HG02623 (cell line): ENCODE results near the gene GABRB3.

Source experiments
- ATAC-seq: cut with Tn5 transposase; IDR thresholded peaks from one replicate; pipeline ENCODE4 v1.9.1; 2021; ENCODE audit warnings: moderate library complexity; ENCODE audit not compliant: unreplicated experiment

Gene GABRB3

GRCh38 chr15:26564361-26564760 lies 208.5 kb downstream of the GABRB3 start:
- no peak for ATAC-seq

GRCh38 chr15:26562336-26562735 lies 210.5 kb downstream of the GABRB3 start:
- no peak for ATAC-seq

GRCh38 chr15:26561896-26562295 lies 211.0 kb downstream of the GABRB3 start:
- ATAC-seq = no peak

GRCh38 chr15:26561130-26561529 lies 211.7 kb downstream of the GABRB3 start:
- no peak for ATAC-seq

- ATAC-seq = no peak
Observed at GRCh38 chr15:26555898-26556297, 217.0 kb downstream of the GABRB3 start.

GRCh38 chr15:26551473-26551872 lies 221.4 kb downstream of the GABRB3 start:
- ATAC-seq = no peak

- no peak for ATAC-seq
Observed at GRCh38 chr15:26550880-26551279, 222.0 kb downstream of the GABRB3 start.

- no peak for ATAC-seq
Observed at GRCh38 chr15:26537663-26538062, 235.2 kb downstream of the GABRB3 start.

GRCh38 chr15:26531489-26531888 lies 241.4 kb downstream of the GABRB3 start:
- ATAC-seq = no peak

- ATAC-seq = no peak
Observed at GRCh38 chr15:26525096-26525495, 247.8 kb downstream of the GABRB3 start.

GRCh38 chr15:26521691-26522198 lies 251.1 kb downstream of the GABRB3 start:
- ATAC-seq = no peak

GRCh38 chr15:26521130-26521529 lies 251.7 kb downstream of the GABRB3 start:
- ATAC-seq = no peak

GRCh38 chr15:26518885-26519284 lies 254.0 kb downstream of the GABRB3 start:
- no peak for ATAC-seq

- no peak for ATAC-seq
Observed at GRCh38 chr15:26516102-26516980, 256.5 kb downstream of the GABRB3 start.

GRCh38 chr15:26504009-26504408 lies 268.9 kb downstream of the GABRB3 start:
- ATAC-seq = no peak
